Measurements from ENCODE around the gene KIF26B. TPM values are rescaled to one million over a fixed set of nuclear protein-coding genes. Genes with fewer than 3 reads are reported as not detected.
"Not testable (repeated sequence)": the region's sequence is repeated elsewhere in the genome, so short reads cannot be mapped to it uniquely, and the experiment has no call there.

The KIF26B gene
- total RNA-seq, 2 experiments from 2014 or later: not detected

DNA sequence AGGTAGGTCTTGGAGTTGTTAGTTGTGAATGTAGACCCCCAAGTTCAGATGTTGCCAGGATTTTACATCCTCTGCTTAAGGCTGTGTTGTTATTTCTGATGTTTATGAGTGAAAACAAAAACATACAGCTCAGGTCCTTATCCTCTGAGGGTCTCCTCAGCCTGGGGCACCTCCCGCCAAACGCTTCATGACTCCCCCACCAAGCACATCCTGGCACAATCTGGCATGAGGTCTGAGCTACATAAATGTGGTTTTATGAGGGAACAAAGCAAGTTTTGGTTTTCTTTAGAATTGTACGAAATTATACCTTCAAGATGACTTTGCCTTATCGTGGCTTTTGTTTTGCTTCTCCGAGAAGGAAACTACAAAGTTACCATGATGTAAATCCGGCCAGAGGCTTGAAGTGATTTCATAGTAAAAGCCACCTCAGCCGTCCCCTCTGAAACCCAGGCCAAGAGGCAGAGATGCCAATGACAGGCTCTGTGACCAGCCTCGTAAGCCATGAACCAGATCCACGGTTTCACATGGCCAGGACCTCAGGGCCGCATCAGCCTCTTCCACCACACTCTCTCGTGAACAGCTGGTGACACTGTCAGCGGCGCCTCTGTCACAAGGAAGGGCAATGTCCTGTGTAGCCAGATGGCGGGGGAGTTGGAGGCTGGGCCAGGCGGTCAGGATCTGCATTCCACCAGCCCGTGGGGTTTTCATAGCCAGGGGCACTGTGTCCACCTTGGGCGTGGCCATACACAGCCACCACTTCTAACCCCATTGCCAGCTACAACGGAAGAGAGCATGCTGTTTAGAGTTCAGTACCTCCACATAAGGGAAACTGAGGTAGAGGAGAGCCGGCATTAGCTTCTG, 199.4 kb downstream of the KIF26B start:
- Histone ChIP-seq H3K9me3 (ENCODE audit: low read length) (no peaks in the 10 kb centered on the region), H2AFZ (ENCODE audit: low read length) (no peak overlapping the region), H3K36me3 (ENCODE audit: insufficient read depth, low read length) (no peaks in the 10 kb centered on the region), H4K20me1 (ENCODE audit: insufficient read depth, low read length) (no peaks in the 10 kb centered on the region), H3K79me2 (ENCODE audit: insufficient read depth, low read depth, low read length) (no peaks in the 10 kb centered on the region), H3K4me1 (ENCODE audit: insufficient read depth, low read length, poor library complexity, severe bottlenecking) (no peaks in the 10 kb centered on the region), H3K4me3 (ENCODE audit: low read depth, low read length, poor library complexity, severe bottlenecking) (no peak overlapping the region), H3K9me2 (ENCODE audit: insufficient read depth, low read length) (no peaks in the 10 kb centered on the region), H3K4me2 (ENCODE audit: low read length) (no peak overlapping the region), H3K27ac (ENCODE audit: low read depth, low read length, poor library complexity, severe bottlenecking) (no peak overlapping the region)
- BruUV-seq (replicated peaks): no TSS peak
- ChIA-PET CTCF (ENCODE audit: unreplicated experiment) (interaction anchor here (0.6 kb wide), 1 partner anchor 51 kb away, joined by 6 read pairs; no protein-coding TSS in a partner anchor), POLR2A (interaction anchor here (0.6 kb wide), 1 partner anchor 216 kb away, joined by 3 read pairs; no protein-coding TSS in a partner anchor)
- intact Hi-C loops (cut with micrococcal nuclease; ENCODE audit: unreplicated experiment): no loop called here
- TF ChIP-seq, protein P1, sequence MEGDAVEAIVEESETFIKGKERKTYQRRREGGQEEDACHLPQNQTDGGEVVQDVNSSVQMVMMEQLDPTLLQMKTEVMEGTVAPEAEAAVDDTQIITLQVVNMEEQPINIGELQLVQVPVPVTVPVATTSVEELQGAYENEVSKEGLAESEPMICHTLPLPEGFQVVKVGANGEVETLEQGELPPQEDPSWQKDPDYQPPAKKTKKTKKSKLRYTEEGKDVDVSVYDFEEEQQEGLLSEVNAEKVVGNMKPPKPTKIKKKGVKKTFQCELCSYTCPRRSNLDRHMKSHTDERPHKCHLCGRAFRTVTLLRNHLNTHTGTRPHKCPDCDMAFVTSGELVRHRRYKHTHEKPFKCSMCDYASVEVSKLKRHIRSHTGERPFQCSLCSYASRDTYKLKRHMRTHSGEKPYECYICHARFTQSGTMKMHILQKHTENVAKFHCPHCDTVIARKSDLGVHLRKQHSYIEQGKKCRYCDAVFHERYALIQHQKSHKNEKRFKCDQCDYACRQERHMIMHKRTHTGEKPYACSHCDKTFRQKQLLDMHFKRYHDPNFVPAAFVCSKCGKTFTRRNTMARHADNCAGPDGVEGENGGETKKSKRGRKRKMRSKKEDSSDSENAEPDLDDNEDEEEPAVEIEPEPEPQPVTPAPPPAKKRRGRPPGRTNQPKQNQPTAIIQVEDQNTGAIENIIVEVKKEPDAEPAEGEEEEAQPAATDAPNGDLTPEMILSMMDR (conservative IDR thresholded peaks at IDR 0.05; ENCODE audit: low read length): no peak
- no peak for TF ChIP-seq EZH2phosphoT487 (IDR thresholded peaks at IDR 0.05; ENCODE audit: borderline replicate concordance, low read depth, low read length)
- no peak for DNase-seq (ENCODE audit: low spot score)

DNA sequence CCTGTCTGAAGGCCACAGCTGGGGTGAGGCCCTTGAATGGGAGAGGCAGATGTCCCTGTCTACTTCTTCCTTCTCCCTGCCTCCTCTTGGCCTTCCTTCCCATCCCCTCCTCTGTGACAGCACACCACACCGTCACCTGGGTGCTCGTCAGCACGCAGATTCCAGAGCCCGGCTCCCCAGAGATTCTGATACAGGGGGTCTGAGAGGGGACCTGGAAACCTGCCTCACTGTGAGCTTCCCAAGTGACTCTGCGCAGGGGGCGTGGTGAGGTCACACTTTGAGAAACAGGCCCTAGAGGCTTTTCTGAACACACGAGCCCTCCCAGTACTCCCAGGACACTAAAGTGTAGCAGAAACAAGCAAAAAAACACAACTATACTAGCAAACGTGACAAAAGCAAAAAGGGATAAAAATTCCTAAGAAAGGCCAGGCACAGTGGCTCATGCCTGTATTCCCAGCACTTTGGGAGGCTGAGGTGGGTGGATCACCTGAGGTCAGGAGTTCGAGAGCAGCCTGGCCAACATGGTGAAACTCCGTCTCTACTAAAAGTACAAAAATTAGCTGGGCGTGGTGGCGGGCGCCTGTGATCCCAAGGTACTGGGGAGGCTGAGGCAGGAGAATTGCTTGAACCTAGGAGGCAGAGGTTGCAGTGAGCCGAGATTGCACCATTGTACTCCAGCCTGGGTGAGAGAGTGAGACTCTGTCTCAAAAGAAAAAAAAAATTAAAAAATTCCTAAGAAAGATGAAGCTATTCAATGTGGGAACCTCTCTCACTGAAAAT, 201.3 kb downstream of the KIF26B start:
- DNase-seq (ENCODE audit: low spot score): not testable (repeated sequence)
- POLR2A ChIA-PET: interaction anchor here (0.6 kb wide), 1 partner anchor 73 kb away, joined by 3 read pairs; no protein-coding TSS in a partner anchor

DNA sequence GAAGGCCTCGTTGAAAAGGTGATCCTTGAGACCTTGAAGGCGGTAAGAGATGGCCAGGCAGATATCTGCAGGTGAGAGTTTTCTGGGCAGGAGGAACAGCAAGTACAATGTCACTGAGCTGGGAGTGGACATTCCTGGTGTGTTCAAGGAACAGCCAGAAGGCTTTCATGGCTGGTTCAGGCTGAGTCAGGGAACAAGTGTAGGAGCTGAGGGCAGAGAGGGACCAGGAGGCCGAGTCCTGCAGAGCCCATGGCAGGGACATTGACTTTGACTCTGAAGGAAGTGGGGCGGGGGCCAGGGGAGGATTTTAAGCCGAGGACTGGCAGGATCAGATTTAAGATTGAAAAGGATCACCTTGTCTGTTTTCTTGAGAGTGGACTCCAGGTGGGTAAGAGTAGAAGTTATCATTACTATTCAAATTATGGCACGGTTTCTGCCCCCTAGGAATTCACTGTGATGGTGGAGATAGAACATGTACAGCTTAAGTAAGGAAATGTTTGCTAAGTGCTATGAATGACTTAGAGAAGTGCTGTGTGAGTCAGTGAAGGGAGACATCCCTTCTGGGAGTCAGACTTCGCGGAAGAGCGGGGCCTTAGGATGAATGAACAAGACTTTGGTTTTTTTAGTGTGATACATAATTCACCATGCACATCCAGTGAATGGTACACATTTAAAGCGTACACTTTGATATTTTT, 202.3 kb downstream of the KIF26B start:
- Histone ChIP-seq H3K9me2 (ENCODE audit: insufficient read depth, low read length) (no peaks in the 10 kb centered on the region), H2AFZ (ENCODE audit: low read length) (no peak overlapping the region), H3K4me1 (ENCODE audit: insufficient read depth, low read length, poor library complexity, severe bottlenecking) (no peaks in the 10 kb centered on the region), H3K79me2 (ENCODE audit: insufficient read depth, low read depth, low read length) (no peaks in the 10 kb centered on the region), H3K9me3 (ENCODE audit: low read length) (no peaks in the 10 kb centered on the region), H3K36me3 (ENCODE audit: insufficient read depth, low read length) (no peaks in the 10 kb centered on the region), H3K4me2 (ENCODE audit: low read length) (no peak overlapping the region), H3K27ac (ENCODE audit: low read depth, low read length, poor library complexity, severe bottlenecking) (no peak overlapping the region), H4K20me1 (ENCODE audit: insufficient read depth, low read length) (no peaks in the 10 kb centered on the region), H3K4me3 (ENCODE audit: low read depth, low read length, poor library complexity, severe bottlenecking) (no peak overlapping the region)
- BruUV-seq (replicated peaks): no TSS peak
- POLR2A ChIA-PET: interaction anchor here (0.5 to 0.6 kb wide), 2 partner anchors 300 to 1039 kb away, joined by 5 read pairs; no protein-coding TSS in a partner anchor
- no peak for DNase-seq (ENCODE audit: low spot score)
- no peak for TF ChIP-seq EZH2phosphoT487 (IDR thresholded peaks at IDR 0.05; ENCODE audit: borderline replicate concordance, low read depth, low read length)
- TF ChIP-seq, protein P1 (conservative IDR thresholded peaks at IDR 0.05; ENCODE audit: low read length): no peak
- intact Hi-C loops (cut with micrococcal nuclease; ENCODE audit: unreplicated experiment): no loop called here
- CTCF ChIA-PET (ENCODE audit: unreplicated experiment): no interaction called here

More for the DNA sequence above, 201.3 kb downstream of the KIF26B start:
- H3K9me2 ChIP-seq (ENCODE audit: insufficient read depth, low read length); BruUV-seq (replicated peaks); H2AFZ ChIP-seq (ENCODE audit: low read length); CTCF ChIA-PET (ENCODE audit: unreplicated experiment); H3K79me2 ChIP-seq (ENCODE audit: insufficient read depth, low read depth, low read length); H3K36me3 ChIP-seq (ENCODE audit: insufficient read depth, low read length); H3K4me3 ChIP-seq (ENCODE audit: low read depth, low read length, poor library complexity, severe bottlenecking); H3K4me1 ChIP-seq (ENCODE audit: insufficient read depth, low read length, poor library complexity, severe bottlenecking); intact Hi-C loops (cut with micrococcal nuclease; ENCODE audit: unreplicated experiment); H3K4me2 ChIP-seq (ENCODE audit: low read length); H3K9me3 ChIP-seq (ENCODE audit: low read length); H3K27ac ChIP-seq (ENCODE audit: low read depth, low read length, poor library complexity, severe bottlenecking); H4K20me1 ChIP-seq (ENCODE audit: insufficient read depth, low read length): not testable (repeated sequence)

DNA sequence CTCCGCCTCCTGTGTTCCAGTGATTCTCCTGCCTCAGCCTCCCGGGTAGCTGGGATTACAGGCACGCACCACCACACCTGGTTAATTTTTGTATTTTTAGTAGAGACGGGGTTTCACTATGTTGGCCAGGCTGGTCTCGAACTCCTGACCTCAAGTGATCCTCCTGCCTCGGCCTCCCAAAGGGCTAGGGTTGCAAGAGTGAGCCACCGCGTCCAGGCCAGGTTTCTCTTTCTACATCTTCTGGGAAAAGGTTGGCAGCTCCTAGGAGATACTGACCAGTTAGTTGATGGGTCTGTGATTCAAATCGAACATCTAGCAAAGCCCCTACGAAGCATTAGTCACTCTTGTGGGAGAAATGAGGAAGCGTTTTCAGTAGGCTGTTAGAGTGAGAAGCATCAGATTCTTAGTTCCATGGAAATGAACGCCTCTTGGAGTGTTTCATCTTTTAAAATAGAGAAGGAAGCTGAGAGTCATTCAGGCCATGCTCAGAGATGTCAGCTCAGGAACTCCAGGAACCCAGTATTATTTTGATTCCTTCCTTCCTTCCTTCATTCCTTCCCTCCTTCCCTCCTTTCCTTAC, 204.4 kb downstream of the KIF26B start:
- H3K4me1 ChIP-seq (ENCODE audit: insufficient read depth, low read length, poor library complexity, severe bottlenecking); H3K4me3 ChIP-seq (ENCODE audit: low read depth, low read length, poor library complexity, severe bottlenecking); H3K9me2 ChIP-seq (ENCODE audit: insufficient read depth, low read length); POLR2A ChIA-PET; H3K27ac ChIP-seq (ENCODE audit: low read depth, low read length, poor library complexity, severe bottlenecking); H3K4me2 ChIP-seq (ENCODE audit: low read length); H3K79me2 ChIP-seq (ENCODE audit: insufficient read depth, low read depth, low read length); DNase-seq (ENCODE audit: low spot score); intact Hi-C loops (cut with micrococcal nuclease; ENCODE audit: unreplicated experiment); H4K20me1 ChIP-seq (ENCODE audit: insufficient read depth, low read length); BruUV-seq (replicated peaks); H3K36me3 ChIP-seq (ENCODE audit: insufficient read depth, low read length); CTCF ChIA-PET (ENCODE audit: unreplicated experiment); H3K9me3 ChIP-seq (ENCODE audit: low read length); H2AFZ ChIP-seq (ENCODE audit: low read length): not testable (repeated sequence)

Measured in OCI-LY7 (cell line).